Muscle of leg (tissue), 11 donors: ENCODE data around the gene TCEA2. TPM values are rescaled to one million over a fixed set of nuclear protein-coding genes. Genes with fewer than 3 reads are reported as not detected.
"Not testable (repeated sequence)": the region's sequence is repeated elsewhere in the genome, so short reads cannot be mapped to it uniquely, and the experiment has no call there.

Source experiments
- DNase-seq: peaks from one replicate; pipeline ENCODE4 v3.0.0; 2013
- H3K27ac ChIP-seq: one replicate; pipeline ENCODE4 v1.5.1; 2013; ENCODE audit warnings: mild to moderate bottlenecking, low read length, control low read depth
- H3K27me3 ChIP-seq: one replicate; pipeline ENCODE4 v1.6.1; 2013; ENCODE audit warnings: low read length; ENCODE audit not compliant: control insufficient read depth, insufficient read depth
- H3K36me3 ChIP-seq: one replicate; pipeline ENCODE4 v1.6.1; 2013; ENCODE audit warnings: low read length; ENCODE audit not compliant: control insufficient read depth, insufficient read depth
- H3K4me1 ChIP-seq: one replicate; pipeline ENCODE4 v1.6.1; 2013; ENCODE audit warnings: low read length; ENCODE audit not compliant: control insufficient read depth, insufficient read depth
- H3K4me3 ChIP-seq: one replicate; pipeline ENCODE4 v1.5.1; 2013; ENCODE audit warnings: low read length, control low read depth
- H3K9me3 ChIP-seq: replicated peaks from 2 replicates; pipeline ENCODE4 v1.6.1; 2013; ENCODE audit warnings: low read depth, low read length; ENCODE audit not compliant: control insufficient read depth
- WGBS: methylation state at CpG from one replicate; pipeline ENCODE4 v1.1.5; 2013; ENCODE audit warnings: missing lambda C conversion rate; ENCODE audit not compliant: insufficient coverage; 5-methylcytosine and 5-hydroxymethylcytosine counted together
- polyA plus RNA-seq, 8 donors: library from polyadenylated mRNA; unstranded; fragments of 120-200 nt; gene quantifications; one replicate each; pipeline versions ENCODE4 v1.2.1 to v1.2.3, GENCODE V29; 2013; ENCODE audit warnings: inconsistent platforms in 1 of 8, low replicate concordance in 1 of 8; ENCODE audit not compliant: insufficient read length in 8 of 8, insufficient read depth in 1 of 8
- total RNA-seq: library from RNA; stranded (reverse); fragments of 120-200 nt; gene quantifications from one replicate; pipeline ENCODE4 v1.2.4, GENCODE V29; 2013

TCEA2 gene
- total and polyA plus RNA-seq, 9 donors = 24.6 to 60.1 (median 46.8) TPM

DNA sequence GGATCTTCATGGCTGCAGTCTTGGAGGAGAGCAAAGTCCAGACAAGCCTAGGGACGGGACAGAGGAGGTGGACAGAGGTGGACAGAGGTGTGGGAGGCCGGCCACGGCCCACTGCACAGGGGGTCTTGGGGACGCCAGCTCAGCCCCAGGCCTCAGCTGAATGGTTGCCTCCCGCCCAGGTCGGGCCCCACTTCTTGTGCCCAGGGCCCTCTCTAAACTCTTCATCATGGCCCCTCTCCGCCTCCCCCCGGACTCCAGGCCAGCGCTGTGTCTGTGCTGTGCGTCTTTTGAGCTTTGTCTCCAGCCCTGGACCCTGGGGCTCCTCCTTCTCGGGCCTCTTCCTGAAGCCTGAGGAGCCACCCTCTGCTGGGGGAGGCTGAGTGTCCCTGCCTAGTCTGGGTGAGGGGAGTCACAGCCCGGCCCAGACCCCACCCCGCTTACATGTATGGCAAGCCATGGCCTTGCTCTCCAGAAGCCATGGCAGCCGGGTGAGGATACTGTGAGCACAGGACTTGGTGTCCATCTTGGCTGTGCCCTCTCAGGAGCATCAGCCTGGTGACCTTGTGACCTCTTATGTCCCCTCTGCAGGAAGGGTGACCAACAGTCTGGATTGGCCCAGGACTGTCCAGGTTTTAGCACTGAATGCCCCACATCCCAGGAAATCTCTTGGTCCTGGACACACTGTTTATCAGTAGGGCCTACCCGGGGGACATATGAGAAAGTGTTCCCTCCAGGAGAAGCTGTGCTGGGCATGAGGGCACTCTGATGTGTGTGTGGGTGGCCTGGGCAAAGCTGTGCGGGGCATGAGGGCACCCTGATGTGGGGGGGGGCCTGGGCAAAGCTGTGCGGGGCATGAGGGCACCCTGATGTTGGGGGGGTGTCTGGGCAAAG, 53.8 kb downstream of the TCEA2 start:
- no peak for DNase-seq
- H3K27ac ChIP-seq = no peak overlapping the region
- peaks cover 11% of the 10 kb centered on the region for H3K27me3 ChIP-seq
- WGBS = 64% methylated on average over 10 of the region's 17 CpGs
- H3K9me3 ChIP-seq = no peaks in the 10 kb centered on the region
- no peaks in the 10 kb centered on the region for H3K36me3 ChIP-seq
- H3K4me3 ChIP-seq = no peak overlapping the region
- H3K4me1 ChIP-seq = peaks cover 5% of the 10 kb centered on the region

DNA sequence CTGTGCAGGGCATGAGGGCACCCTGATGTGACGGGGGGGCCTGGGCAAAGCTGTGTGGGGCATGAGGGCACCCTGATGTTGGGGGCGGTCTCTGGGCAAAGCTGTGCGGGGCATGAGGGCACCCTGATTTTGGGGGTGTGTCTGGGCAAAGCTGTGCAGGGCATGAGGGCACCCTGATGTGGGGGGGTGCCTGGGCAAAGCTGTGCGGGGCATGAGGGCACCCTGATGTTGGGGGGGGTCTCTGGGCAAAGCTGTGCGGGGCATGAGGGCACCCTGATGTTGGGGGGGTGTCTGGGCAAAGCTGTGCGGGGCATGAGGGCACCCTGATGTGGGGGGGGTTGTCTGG, 54.4 kb downstream of the TCEA2 start:
- H3K27ac ChIP-seq, H3K4me1 ChIP-seq, H3K9me3 ChIP-seq, H3K36me3 ChIP-seq, DNase-seq, H3K27me3 ChIP-seq, H3K4me3 ChIP-seq: not testable (repeated sequence)
- WGBS = 92% methylated on average over 2 of the region's 6 CpGs

DNA sequence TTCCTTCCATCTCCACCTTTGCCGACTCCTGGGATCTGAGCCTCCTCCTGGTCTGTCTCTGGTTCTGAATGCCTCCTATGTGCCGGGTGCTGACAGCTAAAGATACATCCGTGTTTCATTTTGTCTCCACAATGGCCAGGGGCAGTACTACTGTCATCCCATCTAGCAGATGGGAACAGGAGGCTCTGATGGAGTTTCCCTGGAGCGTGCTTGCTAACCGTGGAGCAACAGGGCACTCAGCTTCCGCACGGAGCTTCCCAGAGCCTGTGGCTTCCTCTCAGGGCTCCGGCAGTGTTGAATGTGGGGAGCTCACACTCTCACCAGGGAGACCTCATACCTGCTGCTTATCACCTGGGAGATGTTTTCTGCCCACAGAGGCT, 56.3 kb downstream of the TCEA2 start:
- Histone ChIP-seq H3K4me1 (peaks cover 5% of the 10 kb centered on the region), H3K4me3 (no peak overlapping the region)

DNA sequence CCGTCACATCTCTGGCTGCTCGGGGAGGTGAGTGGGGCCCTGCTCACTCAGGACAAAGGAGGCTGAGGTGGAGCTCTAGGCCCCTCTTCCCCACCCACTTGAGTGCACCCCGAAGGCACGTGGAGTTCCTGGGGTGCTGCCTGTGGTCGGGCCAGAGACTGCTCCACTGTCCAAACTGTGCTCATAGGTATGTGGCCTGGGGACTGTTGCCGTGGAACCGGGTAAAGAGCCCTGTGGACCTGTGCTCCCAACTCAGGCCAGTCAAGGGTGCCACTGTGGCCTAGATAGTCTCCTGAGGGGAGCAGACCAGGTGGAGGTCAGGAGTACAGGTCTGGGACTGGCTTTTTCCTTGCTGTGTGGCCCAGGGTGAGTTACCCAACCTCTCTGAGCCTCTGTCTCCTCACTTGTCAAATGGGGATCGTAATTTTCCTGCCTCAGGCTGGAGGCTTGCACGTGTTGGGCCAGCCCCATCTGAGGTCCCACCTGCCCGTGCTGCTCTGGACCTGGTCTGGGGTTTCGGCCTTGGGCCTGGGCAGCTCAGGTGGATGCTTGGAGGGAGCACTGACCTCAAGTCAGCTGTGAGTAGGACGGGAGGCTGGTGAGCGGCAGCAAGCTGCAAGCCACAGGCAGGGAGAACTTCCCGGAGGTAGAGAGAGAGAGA, 56.8 kb downstream of the TCEA2 start:
- no peak for DNase-seq
- 61% methylated on average over 12 of the region's 14 CpGs for WGBS
- H3K4me3 ChIP-seq = no peak overlapping the region

More for the DNA sequence above, 56.3 kb downstream of the TCEA2 start:
- no peak for DNase-seq
- 52% methylated on average over 3 of the region's 8 CpGs for WGBS
- Histone ChIP-seq H3K9me3 (no peaks in the 10 kb centered on the region), H3K27ac (no peak overlapping the region), H3K27me3 (peaks cover 13% of the 10 kb centered on the region), H3K36me3 (no peaks in the 10 kb centered on the region)

DNA sequence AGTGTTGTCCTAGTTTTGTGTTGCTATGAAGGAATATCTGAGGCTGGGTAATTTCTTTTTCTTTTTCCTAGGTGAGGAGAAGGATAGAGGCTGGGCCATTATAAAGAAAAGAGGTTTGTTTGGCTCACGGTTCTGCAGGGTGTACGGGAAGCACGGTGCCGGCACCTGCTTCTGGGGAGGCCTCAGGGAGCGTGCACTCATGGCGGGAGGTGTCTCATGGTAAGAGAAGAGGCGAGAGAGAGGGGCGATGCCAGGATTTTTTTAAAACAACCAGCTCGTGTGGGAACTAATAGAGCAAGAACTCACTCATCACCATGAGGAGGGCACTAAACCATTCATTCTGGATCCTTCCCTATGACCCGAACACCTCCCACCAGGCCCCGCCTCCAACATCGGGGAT, 58.6 kb downstream of the TCEA2 start:
- Histone ChIP-seq H3K36me3 (no peaks in the 10 kb centered on the region), H3K27me3 (peaks cover 11% of the 10 kb centered on the region), H3K4me1 (peaks cover 5% of the 10 kb centered on the region), H3K9me3 (no peaks in the 10 kb centered on the region), H3K27ac (no peak overlapping the region), H3K4me3 (no peak overlapping the region)
- DNase-seq = no peak
- 79% methylated on average over 8 of the region's 12 CpGs for WGBS

More for the DNA sequence above, 56.8 kb downstream of the TCEA2 start:
- Histone ChIP-seq H3K27me3 (peaks cover 13% of the 10 kb centered on the region), H3K27ac (no peak overlapping the region), H3K9me3 (no peaks in the 10 kb centered on the region), H3K4me1 (peaks cover 5% of the 10 kb centered on the region), H3K36me3 (no peaks in the 10 kb centered on the region)

Other genes starting within 250 kb of the TCEA2 start
- 20.7 TPM for gene ZBTB46, start 231.9 kb upstream of the TCEA2 start, total RNA-seq
- gene ZBTB46, start 231.9 kb upstream of the TCEA2 start, polyA plus RNA-seq = 10 to 100 TPM; 14.2 to 20.9 (median 18.2) TPM
- gene ABHD16B, start 201.7 kb upstream of the TCEA2 start, total RNA-seq = not detected
- gene ABHD16B, start 201.7 kb upstream of the TCEA2 start, polyA plus RNA-seq = not detected
- gene TPD52L2, start 197.9 kb upstream of the TCEA2 start, total RNA-seq = 48.9 TPM
- 10 to 100 TPM; 69.0 to 86.7 (median 79.4) TPM for gene TPD52L2, start 197.9 kb upstream of the TCEA2 start, polyA plus RNA-seq
- 29.7 TPM for gene DNAJC5, start 168.1 kb upstream of the TCEA2 start, total RNA-seq
- gene DNAJC5, start 168.1 kb upstream of the TCEA2 start, polyA plus RNA-seq = 10 to 100 TPM; 26.8 to 37.9 (median 32.4) TPM
- gene UCKL1, start 106.8 kb upstream of the TCEA2 start, total RNA-seq = 24.8 TPM
- gene UCKL1, start 106.8 kb upstream of the TCEA2 start, polyA plus RNA-seq = 10 to 100 TPM; 31.2 to 56.5 (median 44.5) TPM
- gene ZNF512B, start 93.3 kb upstream of the TCEA2 start, total RNA-seq = 15.5 TPM
- gene ZNF512B, start 93.3 kb upstream of the TCEA2 start, polyA plus RNA-seq = 10 to 100 TPM; 20.1 to 34.0 (median 28.0) TPM
- 1.5 TPM for gene SAMD10, start 83.6 kb upstream of the TCEA2 start, total RNA-seq
- 1 to 10 TPM; 2.4 to 4.4 (median 3.8) TPM for gene SAMD10, start 83.6 kb upstream of the TCEA2 start, polyA plus RNA-seq
- gene PRPF6, start 82.1 kb upstream of the TCEA2 start, total RNA-seq = 42.8 TPM
- 10 to 100 TPM; 50.5 to 64.4 (median 57.9) TPM for gene PRPF6, start 82.1 kb upstream of the TCEA2 start, polyA plus RNA-seq
- 0.84 TPM for gene C20orf204, start 27.0 kb upstream of the TCEA2 start, total RNA-seq
- gene C20orf204, start 27.0 kb upstream of the TCEA2 start, polyA plus RNA-seq = 1 to 10 TPM in 3 of 8 donors, under 1 TPM in 5; 0.52 to 1.5 (median 0.94) TPM
- 2.2 TPM for gene SOX18, start 13.6 kb upstream of the TCEA2 start, total RNA-seq
- 10 to 100 TPM in 6 of 8 donors, 1 to 10 TPM in 2; 8.7 to 15.7 (median 11.2) TPM for gene SOX18, start 13.6 kb upstream of the TCEA2 start, polyA plus RNA-seq
- 5.2 TPM for gene RGS19, start 16.3 kb downstream of the TCEA2 start, total RNA-seq
- gene RGS19, start 16.3 kb downstream of the TCEA2 start, polyA plus RNA-seq = 10 to 100 TPM in 1 of 8 donors, 1 to 10 TPM in 7; 4.9 to 10.4 (median 7.2) TPM
- gene OPRL1, start 16.9 kb downstream of the TCEA2 start, total RNA-seq = 0.93 TPM
- 1 to 10 TPM in 6 of 8 donors, under 1 TPM in 2; 0.93 to 1.4 (median 1.3) TPM for gene OPRL1, start 16.9 kb downstream of the TCEA2 start, polyA plus RNA-seq
- gene LKAAEAR1, start 21.2 kb downstream of the TCEA2 start, total RNA-seq = 0.27 TPM
- gene LKAAEAR1, start 21.2 kb downstream of the TCEA2 start, polyA plus RNA-seq = under 1 TPM in 3 of 8 donors, not detected in 5; 0.27 to 0.28 (median 0.27) TPM
- not detected for gene NPBWR2, start 44.4 kb downstream of the TCEA2 start, total RNA-seq
- gene NPBWR2, start 44.4 kb downstream of the TCEA2 start, polyA plus RNA-seq = not detected
- gene MYT1, start 101.3 kb downstream of the TCEA2 start, total RNA-seq = 0.09 TPM
- under 1 TPM; 0.04 to 0.30 (median 0.09) TPM for gene MYT1, start 101.3 kb downstream of the TCEA2 start, polyA plus RNA-seq
- gene PCMTD2, start 192.6 kb downstream of the TCEA2 start, total RNA-seq = 41.4 TPM
- 10 to 100 TPM; 44.9 to 74.1 (median 52.1) TPM for gene PCMTD2, start 192.6 kb downstream of the TCEA2 start, polyA plus RNA-seq